ENCODE measurements around the gene GBGT1.

Gene GBGT1

GRCh38 chr9:133140174-133140505 lies 23.6 kb downstream of the GBGT1 start:
- no peak for TF ChIP-seq CTCF (IDR thresholded peaks at IDR 0.05)
- no peak for DNase-seq
- Mint-ChIP-seq H3K27me3 (ENCODE audit: low read depth, poor library complexity) (no peaks in the 10 kb centered on the region), H3K36me3 (ENCODE audit: low read depth) (peaks cover 12% of the 10 kb centered on the region), H3K27ac (no peak overlapping the region), H3K4me3 (no peak overlapping the region), H3K9me3 (no peaks in the 10 kb centered on the region), H3K4me1 (peaks cover 45% of the 10 kb centered on the region)

- no peak overlapping the region for H3K27ac Mint-ChIP-seq
- TF ChIP-seq CTCF (IDR thresholded peaks at IDR 0.05): no peak
- no peak overlapping the region for H3K4me3 Mint-ChIP-seq
- no peaks in the 10 kb centered on the region for H3K9me3 Mint-ChIP-seq
- H3K4me1 Mint-ChIP-seq: peaks cover 44% of the 10 kb centered on the region
- H3K27me3 Mint-ChIP-seq (ENCODE audit: low read depth, poor library complexity): no peaks in the 10 kb centered on the region
- no peak for DNase-seq
- peaks cover 12% of the 10 kb centered on the region for H3K36me3 Mint-ChIP-seq (ENCODE audit: low read depth)
Observed at GRCh38 chr9:133139246-133140173, 24.2 kb downstream of the GBGT1 start.

DNA sequence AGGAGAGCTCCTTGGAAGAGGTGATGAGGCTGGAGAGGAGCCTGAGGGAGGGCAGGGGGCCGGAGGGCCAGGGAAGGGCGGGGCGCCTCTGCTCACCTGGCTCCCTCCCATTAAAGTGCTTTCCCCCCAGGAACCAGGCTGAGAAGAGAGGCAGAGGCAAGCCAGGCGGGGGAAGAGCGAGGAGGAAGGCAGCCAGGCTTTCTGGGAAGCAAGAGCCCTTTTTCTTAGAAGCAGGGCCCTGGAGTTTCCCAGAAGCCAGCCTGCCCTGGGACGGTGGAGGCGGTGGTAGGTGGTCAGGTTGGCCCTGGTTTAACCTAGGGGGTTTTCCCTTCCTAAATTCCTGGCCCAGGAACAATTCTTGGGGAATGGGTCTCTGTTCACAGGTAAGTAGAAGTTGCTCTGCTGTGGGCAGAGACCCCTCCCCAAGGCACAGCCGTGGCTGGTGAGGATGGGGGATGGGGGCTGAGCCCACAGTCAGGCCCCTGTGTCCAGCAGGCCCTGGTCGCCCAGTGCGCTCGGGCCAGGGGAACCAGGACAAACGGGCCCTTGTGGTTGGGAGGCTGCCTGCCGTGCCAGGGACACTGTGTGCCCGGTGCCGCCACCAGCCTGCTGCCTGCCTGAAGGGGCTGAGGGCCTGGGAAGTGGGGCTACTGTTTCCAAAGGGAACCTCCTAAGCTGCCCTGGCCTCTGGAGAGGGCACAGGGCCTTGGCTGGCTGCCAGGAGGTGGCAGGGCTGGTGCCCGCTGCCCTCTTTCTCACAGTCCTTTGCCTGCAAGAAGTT lies 26.1 kb downstream of the GBGT1 start:
- H3K27me3 Mint-ChIP-seq (ENCODE audit: low read depth, poor library complexity): no peaks in the 10 kb centered on the region

GRCh38 chr9:133135146-133135745 lies 28.5 kb downstream of the GBGT1 start:
- H3K9me3 Mint-ChIP-seq: no peaks in the 10 kb centered on the region
- peaks cover 17% of the 10 kb centered on the region for H3K36me3 Mint-ChIP-seq (ENCODE audit: low read depth)
- peaks cover 32% of the 10 kb centered on the region for H3K4me1 Mint-ChIP-seq
- DNase-seq: no peak
- H3K27me3 Mint-ChIP-seq (ENCODE audit: low read depth, poor library complexity): no peaks in the 10 kb centered on the region
- no peak for TF ChIP-seq CTCF (IDR thresholded peaks at IDR 0.05)
- H3K4me3 Mint-ChIP-seq: no peak overlapping the region
- H3K27ac Mint-ChIP-seq: peak overlapping the region; percentile 81

More for the DNA sequence above, 26.1 kb downstream of the GBGT1 start:
- Mint-ChIP-seq H3K4me3 (no peak overlapping the region), H3K36me3 (ENCODE audit: low read depth) (peaks cover 12% of the 10 kb centered on the region), H3K4me1 (peaks cover 39% of the 10 kb centered on the region), H3K9me3 (no peaks in the 10 kb centered on the region), H3K27ac (no peak overlapping the region)
- DNase-seq: no peak
- no peak for TF ChIP-seq CTCF (IDR thresholded peaks at IDR 0.05)

GRCh38 chr9:133134388-133135145 lies 29.1 kb downstream of the GBGT1 start:
- Mint-ChIP-seq H3K27ac (peak overlapping the region; percentile 81), H3K4me1 (peaks cover 32% of the 10 kb centered on the region), H3K36me3 (ENCODE audit: low read depth) (peaks cover 17% of the 10 kb centered on the region), H3K9me3 (no peaks in the 10 kb centered on the region), H3K4me3 (no peak overlapping the region), H3K27me3 (ENCODE audit: low read depth, poor library complexity) (no peaks in the 10 kb centered on the region)
- DNase-seq: no peak
- no peak for TF ChIP-seq CTCF (IDR thresholded peaks at IDR 0.05)
